ENCODE measurements around the gene PLEKHA6.
"Not testable (repeated sequence)": the region's sequence is repeated elsewhere in the genome, so short reads cannot be mapped to it uniquely, and the experiment has no call there.

Gene PLEKHA6

DNA sequence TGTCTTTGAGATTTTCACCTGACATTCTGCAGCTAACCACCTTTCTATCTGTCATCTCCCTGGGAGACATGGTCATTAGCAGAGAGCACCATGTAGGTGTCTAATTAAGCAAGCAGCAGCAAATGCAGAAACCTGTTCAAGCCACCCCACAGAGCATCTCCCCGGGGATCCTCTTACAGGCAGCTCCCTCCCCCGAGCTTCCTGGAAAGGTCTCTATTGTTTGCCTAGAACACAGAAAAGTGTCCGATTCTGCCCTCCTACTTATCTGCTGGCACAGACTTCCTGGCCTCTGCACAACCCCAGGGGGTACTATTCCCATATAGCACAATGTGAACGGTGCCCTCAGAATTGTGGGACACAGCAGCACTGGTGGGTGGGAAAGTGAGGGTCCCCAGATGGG is 46.1 kb downstream of the PLEKHA6 start:
- no peak overlapping the region for H3K4me3 ChIP-seq (ENCODE audit: low read length)
- TF ChIP-seq ZNF274 (IDR thresholded peaks at IDR 0.05; ENCODE audit: low read depth, low read length), result no peak

DNA sequence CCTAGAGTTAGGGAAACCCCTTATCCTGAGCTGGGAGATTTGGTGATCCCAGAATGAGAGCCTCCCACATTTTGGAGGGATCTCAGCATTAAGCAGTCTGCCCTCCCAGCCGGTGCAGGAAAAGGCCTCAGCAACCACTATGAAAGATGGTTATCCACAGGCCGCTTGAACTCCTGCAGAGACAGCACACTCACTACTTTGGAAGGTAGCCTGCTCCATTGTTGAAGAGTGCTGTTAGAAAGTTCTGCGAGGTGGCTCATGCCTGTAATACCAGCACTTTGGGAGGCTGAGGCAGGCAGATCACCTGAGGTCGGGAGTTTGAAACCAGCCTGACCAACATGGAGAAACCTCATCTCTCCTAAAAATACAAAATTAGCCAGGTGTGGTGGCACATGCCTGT is 48.8 kb downstream of the PLEKHA6 start:
- not testable (repeated sequence) for H3K4me3 ChIP-seq (ENCODE audit: low read length)

DNA sequence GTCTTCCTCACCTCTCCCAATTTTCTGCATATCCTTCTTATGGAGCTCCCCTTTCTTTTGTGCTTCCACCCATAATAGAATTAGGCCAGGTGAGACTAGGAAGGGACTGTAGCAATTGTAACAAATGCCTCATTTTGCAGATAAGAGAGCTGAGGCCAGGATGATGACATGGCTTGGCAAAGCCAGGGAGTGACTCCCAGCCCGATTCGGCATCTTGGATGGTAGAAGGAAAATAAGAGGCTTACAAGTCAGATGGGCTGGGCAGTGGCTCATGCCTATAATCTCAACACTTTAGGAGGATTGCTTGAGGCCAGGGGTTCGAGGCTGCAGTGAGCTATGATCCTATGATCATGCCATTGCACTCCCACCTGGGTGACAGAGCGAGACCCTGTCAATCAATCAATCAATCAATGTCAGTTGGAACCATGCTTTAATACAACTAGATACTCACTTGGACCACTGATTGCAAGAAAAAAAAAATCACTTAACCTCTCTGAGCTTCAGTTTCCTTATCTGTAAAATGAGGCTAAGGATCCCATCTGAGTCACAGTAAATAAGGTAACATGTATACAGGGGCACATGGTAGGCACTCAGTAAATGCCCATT is 51.6 kb downstream of the PLEKHA6 start:
- H3K4me3 ChIP-seq (ENCODE audit: low read length), result no peak overlapping the region
- no peak for TF ChIP-seq ZNF274 (IDR thresholded peaks at IDR 0.05; ENCODE audit: low read depth, low read length)

DNA sequence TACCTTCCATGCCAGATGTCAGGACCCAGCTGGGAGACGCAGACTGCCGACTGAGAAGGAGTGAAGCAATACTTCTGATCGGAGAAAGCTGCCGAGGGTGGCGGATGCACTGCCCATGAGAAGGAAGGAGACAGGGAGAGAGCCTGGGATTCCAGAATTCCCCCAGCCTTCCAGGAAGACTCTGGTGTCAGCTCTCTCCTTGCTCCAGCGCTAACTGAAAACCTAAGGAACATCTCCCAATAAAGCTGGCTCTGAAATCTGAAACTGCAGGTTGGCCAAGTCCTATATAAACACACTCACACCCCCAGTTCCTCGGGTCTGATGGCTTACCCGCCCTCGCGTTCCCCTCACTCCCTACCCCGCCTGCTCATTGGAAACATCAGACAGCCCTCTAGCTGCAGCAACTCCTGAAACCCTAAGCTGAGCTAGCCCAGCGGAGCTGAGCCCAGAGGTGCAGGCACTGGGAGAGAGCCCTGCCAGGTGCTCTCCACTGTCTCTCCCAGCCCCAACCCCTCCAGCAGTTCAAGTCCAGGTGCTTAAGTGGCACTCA is 52.3 kb downstream of the PLEKHA6 start:
- TF ChIP-seq ZNF274 (IDR thresholded peaks at IDR 0.05; ENCODE audit: low read depth, low read length), result no peak
- no peak overlapping the region for H3K4me3 ChIP-seq (ENCODE audit: low read length)

DNA sequence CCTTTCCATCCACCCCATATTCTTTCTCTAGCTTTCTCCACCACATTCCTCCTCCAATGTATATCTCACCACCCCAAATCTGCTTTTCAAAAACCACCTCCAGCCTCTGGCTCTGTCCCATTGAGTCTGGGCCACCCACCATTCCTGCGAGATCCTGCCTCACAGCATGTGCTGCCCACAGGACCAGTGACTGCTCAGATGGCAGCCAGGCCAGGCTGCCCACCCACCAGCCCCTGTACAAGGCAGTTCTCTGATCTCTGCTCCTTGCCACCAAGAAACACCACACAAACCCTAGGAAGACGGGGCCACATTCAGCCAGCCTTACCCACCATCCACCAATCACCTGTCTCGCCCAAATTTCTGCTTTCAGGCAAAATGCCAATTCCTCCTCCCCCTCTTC is 53.7 kb downstream of the PLEKHA6 start:
- no peak overlapping the region for H3K4me3 ChIP-seq (ENCODE audit: low read length)
- TF ChIP-seq ZNF274 (IDR thresholded peaks at IDR 0.05; ENCODE audit: low read depth, low read length), result no peak

DNA sequence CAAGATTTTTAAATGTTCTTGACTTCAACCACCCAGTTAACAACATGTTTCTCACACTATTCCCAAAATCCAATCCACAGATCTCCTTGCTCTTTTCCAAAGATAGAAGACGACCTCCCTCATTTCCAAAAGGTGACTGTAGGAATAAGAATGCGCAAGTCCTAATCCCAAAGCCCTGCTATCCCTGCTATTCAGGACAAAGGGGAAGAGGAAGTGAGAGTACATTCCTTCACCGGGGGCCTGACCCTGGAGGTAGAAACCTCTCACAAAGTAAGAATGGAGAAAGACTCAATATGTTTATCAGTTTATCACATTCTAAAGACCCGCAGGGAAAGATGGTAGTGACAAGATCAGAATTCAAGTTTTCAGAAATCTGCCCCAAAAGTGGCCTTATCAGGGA is 55.7 kb downstream of the PLEKHA6 start:
- TF ChIP-seq ZNF274 (IDR thresholded peaks at IDR 0.05; ENCODE audit: low read depth, low read length), result no peak

DNA sequence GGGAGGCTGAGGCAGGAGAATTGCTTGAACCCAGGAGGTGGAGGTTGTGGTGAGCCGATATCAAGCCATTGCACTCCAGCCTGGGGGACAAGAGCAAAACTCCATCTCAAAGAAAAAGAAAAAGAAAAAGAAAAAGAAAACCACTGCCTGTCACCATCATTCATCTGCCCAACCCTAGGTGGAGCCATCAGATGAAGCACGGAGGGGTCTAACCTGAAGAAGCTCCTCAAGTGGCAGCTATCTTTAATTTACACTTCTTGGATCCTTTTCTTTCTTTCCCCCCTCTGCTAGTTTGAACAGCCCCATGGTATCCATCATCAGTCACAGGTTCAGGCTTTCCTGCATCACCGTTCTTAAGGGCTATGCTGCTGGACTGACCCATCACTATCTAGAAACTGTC is 57.0 kb downstream of the PLEKHA6 start:
- TF ChIP-seq ZNF274 (IDR thresholded peaks at IDR 0.05; ENCODE audit: low read depth, low read length), result no peak
- H3K4me3 ChIP-seq (ENCODE audit: low read length), result no peak overlapping the region

More for the DNA sequence above, 55.7 kb downstream of the PLEKHA6 start:
- no peak overlapping the region for H3K4me3 ChIP-seq (ENCODE audit: low read length)

DNA sequence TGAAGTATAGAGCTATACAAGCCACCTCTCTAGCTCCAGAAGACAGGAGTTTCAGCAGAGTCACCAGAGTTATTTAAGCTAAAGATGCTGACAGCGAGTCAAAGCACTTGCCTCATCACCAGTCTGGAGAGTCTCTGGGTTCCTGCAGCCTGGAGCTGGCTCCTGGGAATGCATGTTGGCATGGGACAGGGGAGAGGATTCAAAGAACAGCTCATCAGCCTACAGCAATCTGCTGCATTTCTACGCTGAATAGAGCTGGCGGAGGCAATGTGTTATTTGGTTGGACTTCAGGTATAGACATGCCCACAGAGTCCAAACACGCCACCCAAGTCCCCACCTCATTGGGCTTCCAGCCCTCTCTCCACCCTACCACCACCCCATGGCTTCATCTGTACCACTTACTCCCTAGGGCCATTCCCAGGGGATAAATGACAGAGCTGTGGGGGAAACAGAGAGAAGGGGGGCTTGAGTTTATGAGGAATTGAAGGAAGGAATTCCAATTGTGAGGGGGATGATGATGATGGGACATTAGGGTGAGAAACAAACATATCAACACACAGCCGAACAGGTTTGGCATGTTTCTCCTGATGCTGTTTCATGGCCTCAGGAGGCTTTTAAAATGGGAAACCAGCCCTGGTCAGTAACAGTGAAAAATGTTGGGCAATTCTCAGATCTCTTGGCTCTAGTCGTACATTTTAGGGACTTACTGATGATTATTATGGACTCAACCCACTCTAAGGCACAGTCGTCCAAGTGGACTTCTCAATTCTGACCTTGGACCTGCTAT is 58.4 kb downstream of the PLEKHA6 start:
- no peak overlapping the region for H3K4me3 ChIP-seq (ENCODE audit: low read length)
- no peak for TF ChIP-seq ZNF274 (IDR thresholded peaks at IDR 0.05; ENCODE audit: low read depth, low read length)

DNA sequence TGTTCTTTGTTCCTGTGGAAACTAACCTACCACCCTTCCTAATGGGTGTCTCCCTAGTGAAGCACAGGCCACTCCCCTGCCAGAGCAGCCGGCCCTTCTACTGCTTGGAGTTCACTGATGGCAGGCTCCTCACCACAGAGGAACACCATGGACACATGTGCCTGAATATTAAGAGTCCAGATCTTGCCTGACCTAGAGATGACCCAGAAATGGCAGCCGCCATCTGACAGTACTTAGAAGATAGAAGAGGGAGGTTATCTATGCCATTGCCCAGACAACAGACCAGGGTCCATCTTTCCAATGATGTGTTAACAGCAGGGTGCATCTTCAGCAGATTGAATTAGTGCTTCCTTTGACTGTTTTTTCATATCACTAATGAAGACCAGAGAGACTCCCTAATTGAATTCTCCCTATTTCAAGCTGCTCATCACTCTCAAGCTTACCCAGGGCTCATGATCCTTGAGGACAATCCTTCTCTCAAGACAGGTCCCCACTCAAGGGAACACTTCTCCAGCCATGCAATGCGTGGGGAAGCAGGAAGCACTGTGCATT is 59.8 kb downstream of the PLEKHA6 start:
- TF ChIP-seq ZNF274 (IDR thresholded peaks at IDR 0.05; ENCODE audit: low read depth, low read length), result no peak
- no peak overlapping the region for H3K4me3 ChIP-seq (ENCODE audit: low read length)

DNA sequence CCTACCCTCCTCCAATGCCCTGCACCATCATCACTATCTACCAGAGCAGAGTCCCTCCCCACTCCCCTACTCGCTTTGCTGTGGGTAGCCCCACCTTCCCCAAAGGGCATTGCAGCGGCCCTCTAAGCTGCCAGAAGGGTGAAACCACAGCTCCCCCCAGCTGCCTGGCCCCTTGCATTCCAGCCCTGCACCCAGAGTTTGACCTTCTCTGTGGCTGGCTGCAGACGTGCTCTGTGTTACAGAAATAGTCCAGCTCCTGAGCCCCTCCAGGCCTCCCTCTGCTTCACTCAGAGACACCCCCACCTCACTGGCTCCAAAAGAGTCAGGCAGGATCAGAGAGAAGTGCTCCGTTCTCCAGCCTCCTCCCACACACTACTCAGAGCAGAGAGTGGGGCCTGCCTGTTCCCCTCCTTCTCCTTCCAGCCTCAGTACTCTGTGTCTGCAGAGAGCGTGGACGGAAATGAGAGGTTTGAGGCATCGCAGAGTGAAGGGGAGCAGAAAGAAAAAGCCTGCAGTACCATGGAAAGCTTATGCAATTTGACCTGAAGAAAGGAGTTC is 63.2 kb downstream of the PLEKHA6 start:
- no peak overlapping the region for H3K4me3 ChIP-seq (ENCODE audit: low read length)
- no peak for TF ChIP-seq ZNF274 (IDR thresholded peaks at IDR 0.05; ENCODE audit: low read depth, low read length)

DNA sequence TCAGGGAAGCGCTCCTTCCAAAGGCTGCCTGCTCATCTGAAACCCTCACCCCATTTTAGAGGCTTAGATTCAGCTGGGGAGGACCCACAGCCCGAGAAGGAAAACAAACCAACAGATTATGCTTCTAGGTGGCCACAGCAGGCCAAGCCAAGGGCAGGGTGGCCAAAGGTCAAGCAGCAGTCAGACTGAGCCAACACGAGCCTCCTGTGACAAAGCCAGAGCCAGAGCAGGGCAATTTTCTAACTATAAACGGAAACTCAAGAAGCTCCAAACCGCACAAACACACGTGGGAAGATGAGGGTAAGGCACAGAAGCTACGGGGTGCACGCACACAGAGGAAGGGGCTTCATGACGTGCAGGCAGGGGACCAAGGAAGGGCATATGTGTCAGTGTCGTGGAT is 64.1 kb downstream of the PLEKHA6 start:
- H3K4me3 ChIP-seq (ENCODE audit: low read length), result no peak overlapping the region
- TF ChIP-seq ZNF274 (IDR thresholded peaks at IDR 0.05; ENCODE audit: low read depth, low read length), result no peak

DNA sequence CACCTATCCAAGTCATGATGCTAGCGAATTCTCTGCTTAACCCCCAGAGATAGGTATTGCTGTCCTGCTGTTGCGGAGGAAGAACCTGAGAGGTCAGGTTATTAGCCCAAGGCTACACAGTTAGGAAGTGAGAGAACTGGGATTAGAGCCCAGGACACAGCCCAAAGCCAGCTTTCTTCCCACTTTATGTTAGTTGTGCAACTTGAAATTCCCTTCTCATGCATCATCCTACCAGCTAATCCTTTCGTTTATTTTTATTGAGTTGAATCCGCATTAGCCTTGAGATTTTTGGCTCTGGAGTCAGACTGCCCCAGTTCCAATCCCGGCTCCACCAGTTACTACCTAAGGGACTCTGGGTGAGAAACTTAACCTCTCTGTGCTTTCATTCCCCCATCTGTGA is 65.4 kb downstream of the PLEKHA6 start:
- TF ChIP-seq ZNF274 (IDR thresholded peaks at IDR 0.05; ENCODE audit: low read depth, low read length), result no peak
- H3K4me3 ChIP-seq (ENCODE audit: low read length), result no peak overlapping the region

DNA sequence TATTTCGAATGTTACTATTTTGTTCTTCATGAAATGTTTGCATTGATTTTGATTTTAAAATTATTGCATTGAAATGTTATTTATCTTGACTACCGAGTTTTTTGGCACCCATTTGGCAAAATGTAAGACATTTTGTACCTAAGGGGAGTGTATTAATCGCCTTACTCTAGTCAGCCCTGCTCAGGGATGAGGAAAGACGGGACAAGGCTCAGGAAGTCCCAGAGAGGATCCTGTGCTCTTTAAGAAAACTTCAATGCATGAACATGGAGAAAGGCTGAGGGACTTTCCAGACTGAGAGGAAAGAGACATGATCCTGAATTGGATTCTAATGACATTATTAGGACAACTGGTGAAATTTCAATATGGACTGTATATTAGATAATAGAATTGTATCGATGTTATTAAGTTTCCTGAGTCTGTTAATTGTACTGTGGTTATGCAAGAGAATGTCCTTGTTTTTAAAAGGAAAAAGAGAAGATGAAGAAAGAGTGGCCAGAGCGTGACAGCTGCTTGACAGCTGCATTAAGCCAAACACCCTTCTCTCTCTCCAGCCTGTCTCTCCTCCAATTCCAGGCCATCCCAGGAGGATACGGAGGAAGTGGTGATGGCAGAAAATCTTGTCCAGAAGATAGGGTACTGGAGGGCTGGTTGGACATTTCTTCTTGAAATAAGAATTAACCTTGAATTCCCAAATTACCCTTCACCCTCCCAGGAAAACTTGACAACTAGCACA is 66.0 kb downstream of the PLEKHA6 start:
- H3K4me3 ChIP-seq (ENCODE audit: low read length), result no peak overlapping the region
- no peak for TF ChIP-seq ZNF274 (IDR thresholded peaks at IDR 0.05; ENCODE audit: low read depth, low read length)

DNA sequence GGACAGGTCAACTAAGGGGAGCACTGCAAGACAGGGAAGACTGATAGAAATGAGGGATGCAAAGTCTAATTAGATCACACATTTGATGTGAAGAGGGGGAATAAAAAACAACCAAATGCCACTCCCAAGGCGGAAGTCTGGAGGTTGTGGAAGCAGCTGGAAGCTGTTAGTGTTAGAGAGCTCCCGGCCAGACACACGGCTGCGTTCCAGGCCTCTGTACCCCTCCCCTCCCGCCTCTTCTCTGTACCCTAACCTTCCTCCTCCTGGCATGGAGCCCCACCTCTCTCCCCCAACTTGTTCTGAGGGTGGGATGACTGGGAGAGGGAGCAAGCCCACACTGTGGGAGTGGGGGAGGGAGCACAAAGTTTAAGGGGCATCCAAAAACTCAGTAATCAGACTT is 67.0 kb downstream of the PLEKHA6 start:
- H3K4me3 ChIP-seq (ENCODE audit: low read length), result no peak overlapping the region
- TF ChIP-seq ZNF274 (IDR thresholded peaks at IDR 0.05; ENCODE audit: low read depth, low read length), result no peak
